ENCODE results near the gene ZNF281. TPM values are rescaled to one million over a fixed set of nuclear protein-coding genes. Genes with fewer than 3 reads are reported as not detected.

ZNF281 gene
- 34.2 to 37.3 TPM (median 34.9 TPM) in 3 replicates for total RNA-seq
- long read RNA-seq, full-length matches to known transcripts, result 25 of 36 reads
- long read RNA-seq, partial matches to known transcripts, result 0 of 36 reads
- long read RNA-seq, other reads (novel, unspliced or antisense), result 11 of 36 reads

- peak; percentile 98 for DNase-seq (ENCODE audit: low spot score)
- Mint-ChIP-seq H3K9me3 (ENCODE audit: low read depth) (peaks cover 22% of the 10 kb centered on the region), H3K36me3 (ENCODE audit: low read depth) (peaks cover 34% of the 10 kb centered on the region), H3K4me1 (ENCODE audit: low read depth) (peaks cover 53% of the 10 kb centered on the region), H3K27ac (ENCODE audit: unreplicated experiment) (peak within 1 kb of the TSS; percentile 96), H3K4me3 (ENCODE audit: unreplicated experiment) (peak within 1 kb of the TSS; percentile 86), H3K27me3 (ENCODE audit: low read depth) (no peaks in the 10 kb centered on the region)
- TF ChIP-seq CTCF (IDR thresholded peaks at IDR 0.05), result no peak
Observed at GRCh38 chr1:200409761-200410565, at the start of gene ZNF281. Gene ZNF281, minus strand, starts transcription at chr1:200410036. Its CDS starts 331 bp downstream, at chr1:200409705.

GRCh38 chr1:200458780-200459179, 48.9 kb upstream of the ZNF281 start:
- Mint-ChIP-seq H3K4me1 (ENCODE audit: low read depth) (no peaks in the 10 kb centered on the region), H3K27me3 (ENCODE audit: low read depth) (no peaks in the 10 kb centered on the region), H3K4me3 (ENCODE audit: unreplicated experiment) (no peak overlapping the region)

GRCh38 chr1:200457810-200458209, 48.0 kb upstream of the ZNF281 start:
- no peak for TF ChIP-seq CTCF (IDR thresholded peaks at IDR 0.05)
- no peaks in the 10 kb centered on the region for H3K36me3 Mint-ChIP-seq (ENCODE audit: low read depth)
- H3K27ac Mint-ChIP-seq (ENCODE audit: unreplicated experiment), result no peak overlapping the region
- no peak overlapping the region for H3K4me3 Mint-ChIP-seq (ENCODE audit: unreplicated experiment)
- H3K9me3 Mint-ChIP-seq (ENCODE audit: low read depth), result no peaks in the 10 kb centered on the region
- H3K4me1 Mint-ChIP-seq (ENCODE audit: low read depth), result no peaks in the 10 kb centered on the region
- H3K27me3 Mint-ChIP-seq (ENCODE audit: low read depth), result no peaks in the 10 kb centered on the region
- no peak for DNase-seq (ENCODE audit: low spot score)

More at GRCh38 chr1:200458780-200459179, 48.9 kb upstream of the ZNF281 start:
- Mint-ChIP-seq H3K9me3 (ENCODE audit: low read depth) (no peaks in the 10 kb centered on the region), H3K27ac (ENCODE audit: unreplicated experiment) (peak overlapping the region; percentile 12), H3K36me3 (ENCODE audit: low read depth) (no peaks in the 10 kb centered on the region)
- no peak for DNase-seq (ENCODE audit: low spot score)
- no peak for TF ChIP-seq CTCF (IDR thresholded peaks at IDR 0.05)

- H3K9me3 Mint-ChIP-seq (ENCODE audit: low read depth), result no peaks in the 10 kb centered on the region
- H3K4me1 Mint-ChIP-seq (ENCODE audit: low read depth), result no peaks in the 10 kb centered on the region
- H3K36me3 Mint-ChIP-seq (ENCODE audit: low read depth), result no peaks in the 10 kb centered on the region
- no peak overlapping the region for H3K27ac Mint-ChIP-seq (ENCODE audit: unreplicated experiment)
- H3K27me3 Mint-ChIP-seq (ENCODE audit: low read depth), result no peaks in the 10 kb centered on the region
- no peak for DNase-seq (ENCODE audit: low spot score)
- TF ChIP-seq CTCF (IDR thresholded peaks at IDR 0.05), result no peak
- no peak overlapping the region for H3K4me3 Mint-ChIP-seq (ENCODE audit: unreplicated experiment)
Observed at GRCh38 chr1:200454425-200454824, 44.6 kb upstream of the ZNF281 start.

GRCh38 chr1:200453553-200453905, 43.7 kb upstream of the ZNF281 start:
- TF ChIP-seq CTCF (IDR thresholded peaks at IDR 0.05), result no peak
- H3K27ac Mint-ChIP-seq (ENCODE audit: unreplicated experiment), result no peak overlapping the region
- DNase-seq (ENCODE audit: low spot score), result no peak
- H3K36me3 Mint-ChIP-seq (ENCODE audit: low read depth), result no peaks in the 10 kb centered on the region
- H3K27me3 Mint-ChIP-seq (ENCODE audit: low read depth), result no peaks in the 10 kb centered on the region
- no peaks in the 10 kb centered on the region for H3K4me1 Mint-ChIP-seq (ENCODE audit: low read depth)
- H3K4me3 Mint-ChIP-seq (ENCODE audit: unreplicated experiment), result no peak overlapping the region
- H3K9me3 Mint-ChIP-seq (ENCODE audit: low read depth), result no peaks in the 10 kb centered on the region
